ENCODE data around the gene RNF213. TPM values are rescaled to one million over a fixed set of nuclear protein-coding genes. Genes with fewer than 3 reads are reported as not detected.

RNF213 gene
- total RNA-seq, 1 experiment from 2014 or later: 179 TPM

GRCh38 chr17:80354336-80354735 lies 93.7 kb downstream of the RNF213 start:
- intact Hi-C loops (cut with micrococcal nuclease; ENCODE audit: unreplicated experiment): no loop called here
- Histone ChIP-seq H2AFZ (no peak overlapping the region), H3K79me2 (ENCODE audit: low read depth) (no peaks in the 10 kb centered on the region), H3K4me2 (no peak overlapping the region), H3K9me3 (ENCODE audit: insufficient read depth, low read depth) (no peaks in the 10 kb centered on the region), H4K20me1 (ENCODE audit: insufficient read depth) (no peaks in the 10 kb centered on the region), H3K27ac (no peak overlapping the region), H3K4me1 (replicated peaks; ENCODE audit: insufficient read depth) (no peaks in the 10 kb centered on the region), H3F3A (ENCODE audit: insufficient read depth, low read depth) (no peaks in the 10 kb centered on the region), H3K27me3 (ENCODE audit: insufficient read depth, low read depth) (no peaks in the 10 kb centered on the region), H3K36me3 (ENCODE audit: low read depth) (no peaks in the 10 kb centered on the region; the same call in 1 of the 2 replicates), H3K9me2 (ENCODE audit: insufficient read depth) (no peaks in the 10 kb centered on the region), H3K4me3 (no peak overlapping the region)
- POLR2A ChIA-PET (ENCODE audit: unreplicated experiment): no interaction called here
- DNase-seq: no peak
- TF ChIP-seq CTCF (conservative IDR thresholded peaks at IDR 0.05): no peak
- TF ChIP-seq EZH2 (IDR thresholded peaks at IDR 0.05; ENCODE audit: low read depth): no peak
- CTCF ChIA-PET: no interaction called here
- no TSS peak for BruUV-seq (replicated peaks)

- CTCF ChIA-PET: no interaction called here
- no peaks in the 10 kb centered on the region for H3F3A ChIP-seq (ENCODE audit: insufficient read depth, low read depth)
- DNase-seq: no peak
- H3K36me3 ChIP-seq (ENCODE audit: low read depth): no peaks in the 10 kb centered on the region
- no peaks in the 10 kb centered on the region for H3K9me2 ChIP-seq (ENCODE audit: insufficient read depth)
- H3K4me2 ChIP-seq: no peak overlapping the region
- POLR2A ChIA-PET (ENCODE audit: unreplicated experiment): no interaction called here
- no peak overlapping the region for H3K27ac ChIP-seq
- intact Hi-C loops (cut with micrococcal nuclease; ENCODE audit: unreplicated experiment): no loop called here
- BruUV-seq (replicated peaks): no TSS peak
- no peak overlapping the region for H3K4me3 ChIP-seq
- no peaks in the 10 kb centered on the region for H3K27me3 ChIP-seq (ENCODE audit: insufficient read depth, low read depth)
- no peak overlapping the region for H2AFZ ChIP-seq
- no peaks in the 10 kb centered on the region for H3K9me3 ChIP-seq (ENCODE audit: insufficient read depth, low read depth)
- TF ChIP-seq EZH2 (IDR thresholded peaks at IDR 0.05; ENCODE audit: low read depth): no peak
- no peak for TF ChIP-seq CTCF (conservative IDR thresholded peaks at IDR 0.05)
- H3K4me1 ChIP-seq (replicated peaks; ENCODE audit: insufficient read depth): no peaks in the 10 kb centered on the region
- no peaks in the 10 kb centered on the region for H3K79me2 ChIP-seq (ENCODE audit: low read depth)
- no peaks in the 10 kb centered on the region for H4K20me1 ChIP-seq (ENCODE audit: insufficient read depth)
These were observed 95.7 kb downstream of the RNF213 start for GRCh38 chr17:80356231-80356856.

GRCh38 chr17:80358131-80358530 lies 97.5 kb downstream of the RNF213 start:
- Histone ChIP-seq H3K4me2 (no peak overlapping the region), H2AFZ (no peak overlapping the region), H3K4me1 (replicated peaks; ENCODE audit: insufficient read depth) (no peaks in the 10 kb centered on the region), H3K9me2 (ENCODE audit: insufficient read depth) (no peaks in the 10 kb centered on the region), H3K79me2 (ENCODE audit: low read depth) (no peaks in the 10 kb centered on the region), H3K9me3 (ENCODE audit: insufficient read depth, low read depth) (no peaks in the 10 kb centered on the region), H3F3A (ENCODE audit: insufficient read depth, low read depth) (no peaks in the 10 kb centered on the region), H3K27me3 (ENCODE audit: insufficient read depth, low read depth) (no peaks in the 10 kb centered on the region), H3K36me3 (ENCODE audit: low read depth) (0 out of 2 replicates have a peak, but pooled peaks cover 5% of the 10 kb centered on the region), H4K20me1 (ENCODE audit: insufficient read depth) (no peaks in the 10 kb centered on the region), H3K27ac (no peak overlapping the region), H3K4me3 (no peak overlapping the region)
- no peak for DNase-seq
- no TSS peak for BruUV-seq (replicated peaks)
- intact Hi-C loops (cut with micrococcal nuclease; ENCODE audit: unreplicated experiment): no loop called here
- TF ChIP-seq CTCF (conservative IDR thresholded peaks at IDR 0.05) (no peak), EZH2 (IDR thresholded peaks at IDR 0.05; ENCODE audit: low read depth) (no peak)
- ChIA-PET POLR2A (ENCODE audit: unreplicated experiment) (no interaction called here), CTCF (no interaction called here)

All from PC-9 (cell line).